Testis (tissue), 3 donors: ENCODE results near the gene PAK5. TPM values are rescaled to one million over a fixed set of nuclear protein-coding genes. Genes with fewer than 3 reads are reported as not detected.

Source experiments
- DNase-seq: peaks from one replicate; pipeline ENCODE4 v3.0.0-alpha.2; 2019
- H3K27ac ChIP-seq, 2 donors: fragments of 200-600 bp; sonication (generic); one replicate each; pipeline ENCODE4 v1.5.1; 2019
- H3K27me3 ChIP-seq: fragments of 200-600 bp; sonication (generic); one replicate; pipeline ENCODE4 v1.5.1; 2019
- H3K36me3 ChIP-seq: fragments of 200-600 bp; sonication (generic); one replicate; pipeline ENCODE4 v1.5.1; 2017; ENCODE audit warnings: low read depth; ENCODE audit errors: missing control alignments
- H3K4me1 ChIP-seq: fragments of 200-600 bp; sonication (generic); one replicate; pipeline ENCODE4 v1.5.1; 2019
- H3K4me3 ChIP-seq, 2 donors: fragments of 200-600 bp; sonication (generic); one replicate each; pipeline ENCODE4 v1.5.1; 2017 to 2019
- H3K9me3 ChIP-seq: fragments of 200-600 bp; sonication (generic); one replicate; pipeline ENCODE4 v1.5.1; 2017
- CTCF ChIP-seq, 3 experiments: fragments of 450-650 bp in 2 of 3; fragments of 200-600 bp in 1 of 3; sonication (generic) in 1 of 3; IDR thresholded peaks; one replicate each; pipeline ENCODE4 v1.5.1; 2016 to 2019; ENCODE audit warnings: antibody characterized with exemption in 3 of 3, mild to moderate bottlenecking in 2 of 3, moderate library complexity in 1 of 3
- POLR2A ChIP-seq: fragments of 450-650 bp; IDR thresholded peaks from one replicate; pipeline ENCODE4 v1.6.1; 2017; ENCODE audit warnings: antibody characterized with exemption, mild to moderate bottlenecking, moderate library complexity
- WGBS, 2 donors: methylation state at CpG; one replicate each; pipeline ENCODE4 v1.1.5; 2018; 5-methylcytosine and 5-hydroxymethylcytosine counted together
- intact Hi-C: fragments of 100-400 bp; cut with DNase I; formaldehyde crosslinking; loops from one replicate; pipeline ENCODE4 v1.15.1; 2023; ENCODE audit warnings: low total_unique reads
- polyA plus RNA-seq: library from polyadenylated mRNA; stranded (reverse); fragments of 350-450 nt; fragmentation: Illumina TruSeq; extraction: RNeasy Lipid Tissue Mini Kit (QIAGEN cat#74804); gene quantifications from one replicate; pipeline ENCODE4 v1.2.3, GENCODE V29; 2014; ENCODE audit warnings: low read depth, low replicate concordance; ENCODE audit not compliant: insufficient read depth
- total RNA-seq, 2 donors: library from RNA; depleted of rRNA; stranded (reverse); fragments of >200 nt; gene quantifications; one replicate each; pipeline ENCODE4 v1.2.3, GENCODE V29; 2016

Gene PAK5
- total and polyA plus RNA-seq, 3 donors from 2014 or later = 0.21 to 0.87 (median 0.31) TPM

GRCh38 chr20:9498322-9498721, 340.6 kb downstream of the PAK5 start:
- H3K4me3 ChIP-seq = no peak overlapping the region
- peaks cover 6% of the 10 kb centered on the region for H3K4me1 ChIP-seq
- no peaks in the 10 kb centered on the region for H3K36me3 ChIP-seq
- H3K9me3 ChIP-seq = no peaks in the 10 kb centered on the region
- no peak for TF ChIP-seq POLR2A
- no peak for TF ChIP-seq CTCF (IDR thresholded peaks at IDR 0.05)
- 90 to 96% methylated on average over 4 of the region's 4 CpGs for WGBS, 2 donors
- H3K27ac ChIP-seq = no peak overlapping the region
- DNase-seq = no peak
- H3K27me3 ChIP-seq = no peaks in the 10 kb centered on the region
- intact Hi-C loops = no loop called here

- no peaks in the 10 kb centered on the region for H3K9me3 ChIP-seq
- intact Hi-C loops = no loop called here
- WGBS, 2 donors = 68 to 98% methylated on average over 3 of the region's 3 CpGs
- H3K36me3 ChIP-seq = no peaks in the 10 kb centered on the region
- TF ChIP-seq POLR2A = no peak
- no peak for TF ChIP-seq CTCF (IDR thresholded peaks at IDR 0.05)
- no peak for DNase-seq
- H3K4me1 ChIP-seq = peaks cover 6% of the 10 kb centered on the region
- no peak overlapping the region for H3K27ac ChIP-seq
- no peaks in the 10 kb centered on the region for H3K27me3 ChIP-seq
- no peak overlapping the region for H3K4me3 ChIP-seq
These were observed 342.7 kb downstream of the PAK5 start for GRCh38 chr20:9496155-9496554.

- intact Hi-C loops = no loop called here
- Histone ChIP-seq H3K9me3 (no peaks in the 10 kb centered on the region), H3K4me3 (no peak overlapping the region), H3K36me3 (no peaks in the 10 kb centered on the region), H3K27me3 (no peaks in the 10 kb centered on the region), H3K27ac (no peak overlapping the region), H3K4me1 (peaks cover 6% of the 10 kb centered on the region)
- WGBS, 2 donors = 79 to 84% methylated on average over 2 of the region's 2 CpGs
- no peak for DNase-seq
- TF ChIP-seq POLR2A (no peak), CTCF (IDR thresholded peaks at IDR 0.05) (no peak)
These were observed 343.2 kb downstream of the PAK5 start for GRCh38 chr20:9495701-9496100.

GRCh38 chr20:9493803-9494202, 345.1 kb downstream of the PAK5 start:
- intact Hi-C loops = no loop called here
- Histone ChIP-seq H3K36me3 (no peaks in the 10 kb centered on the region), H3K27ac (no peak overlapping the region), H3K27me3 (no peaks in the 10 kb centered on the region), H3K4me3 (no peak overlapping the region), H3K4me1 (no peaks in the 10 kb centered on the region), H3K9me3 (no peaks in the 10 kb centered on the region)
- WGBS, 2 donors = 69 to 84% methylated on average over 2 of the region's 2 CpGs
- TF ChIP-seq CTCF (IDR thresholded peaks at IDR 0.05) (no peak), POLR2A (no peak)
- DNase-seq = no peak

GRCh38 chr20:9492067-9492466, 346.8 kb downstream of the PAK5 start:
- H3K9me3 ChIP-seq = no peaks in the 10 kb centered on the region
- TF ChIP-seq CTCF (IDR thresholded peaks at IDR 0.05) (no peak), POLR2A (no peak)
- no peaks in the 10 kb centered on the region for H3K27me3 ChIP-seq
- no peaks in the 10 kb centered on the region for H3K4me1 ChIP-seq
- H3K4me3 ChIP-seq = no peak overlapping the region
- no peak overlapping the region for H3K27ac ChIP-seq
- no peaks in the 10 kb centered on the region for H3K36me3 ChIP-seq
- WGBS, 2 donors = 71 to 75% methylated on average over 4 of the region's 4 CpGs
- intact Hi-C loops = no loop called here
- DNase-seq = no peak
